Measurements from ENCODE around the gene SSBP1.

The SSBP1 gene

DNA sequence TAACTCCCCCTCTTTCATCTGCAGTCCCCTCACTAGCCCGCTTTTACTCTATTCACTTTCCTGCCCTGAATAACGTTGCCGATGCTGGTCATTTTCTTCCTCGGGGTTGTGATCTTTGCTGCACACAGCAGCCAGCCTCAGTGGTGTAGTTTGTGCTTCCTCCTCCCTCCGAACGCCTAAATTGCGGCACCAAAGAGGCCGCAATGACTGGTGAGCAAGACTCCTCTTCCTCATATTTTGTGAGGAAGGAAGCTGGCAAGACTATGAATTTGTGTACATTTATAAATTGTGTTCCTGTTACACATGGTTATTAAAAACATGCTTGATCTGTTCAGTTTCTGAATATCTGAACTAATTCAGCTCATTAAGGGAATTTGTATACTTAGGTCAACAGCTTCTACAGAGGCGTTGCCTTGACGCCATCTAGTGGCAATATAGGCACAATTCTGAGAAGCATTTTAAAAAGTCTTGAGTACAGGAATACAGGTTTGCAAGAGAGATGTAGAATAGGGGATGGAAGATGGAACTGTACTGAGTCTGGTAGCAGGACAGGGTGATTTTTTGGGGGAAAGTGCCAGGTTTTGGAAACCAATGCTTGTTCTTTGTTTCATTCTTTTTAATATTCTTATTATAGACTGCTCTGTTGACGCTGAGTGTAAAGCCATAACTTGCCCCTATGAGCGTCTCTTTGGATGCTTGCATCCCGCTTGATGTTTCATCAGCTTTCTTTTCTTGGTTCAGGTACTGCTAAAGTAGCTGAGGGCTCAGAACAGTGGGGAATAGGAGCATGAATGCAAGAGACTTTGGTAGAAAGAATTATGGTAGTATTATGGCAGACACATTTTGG is 47.8 kb downstream of the SSBP1 start:
- DNase-seq, result no peak

DNA sequence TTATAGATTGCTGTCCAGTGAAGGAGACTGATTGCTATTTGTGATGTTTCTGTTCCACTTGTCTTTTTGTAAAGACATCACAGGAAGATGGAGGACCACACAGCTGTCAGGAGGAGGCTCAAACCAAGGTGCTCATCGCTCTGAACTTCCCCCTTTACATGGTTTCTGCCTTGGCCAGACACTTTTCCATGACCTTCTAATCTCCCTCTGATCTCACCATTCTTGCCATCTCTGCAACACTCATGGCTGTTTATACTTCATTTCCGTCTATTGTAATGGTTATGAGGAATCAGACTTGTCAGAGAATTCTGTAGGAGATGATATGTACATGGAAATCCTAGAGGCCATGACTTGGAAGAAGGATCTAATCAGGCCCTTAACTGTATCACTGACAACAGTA is 50.1 kb downstream of the SSBP1 start:
- no peak for DNase-seq

DNA sequence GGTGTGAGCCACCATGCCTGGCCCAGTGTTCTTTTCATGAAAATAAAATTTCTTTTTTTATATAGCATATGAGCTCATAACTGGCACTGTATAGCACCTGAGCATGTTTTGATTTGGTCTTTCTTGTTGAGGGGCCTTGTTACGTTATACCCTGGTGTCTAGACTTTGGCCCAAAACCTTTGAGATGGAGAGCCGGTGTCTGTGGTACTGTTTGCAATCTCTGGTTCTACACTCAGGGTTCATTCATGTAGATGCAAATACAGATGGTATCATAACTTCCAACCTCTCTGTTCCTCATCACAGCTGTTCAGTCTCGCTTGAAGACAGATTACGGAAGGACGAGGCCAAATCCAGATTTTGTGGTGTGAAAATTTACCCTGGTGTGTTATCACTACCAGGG is 51.8 kb downstream of the SSBP1 start, which contains the start of gene TAS2R5:
TSS of gene TAS2R5 (plus strand) at position 301 of the 400 bp plus-strand sequence. CDS start 145 bp downstream, outside the sequence.
- DNase-seq, result no peak

DNA sequence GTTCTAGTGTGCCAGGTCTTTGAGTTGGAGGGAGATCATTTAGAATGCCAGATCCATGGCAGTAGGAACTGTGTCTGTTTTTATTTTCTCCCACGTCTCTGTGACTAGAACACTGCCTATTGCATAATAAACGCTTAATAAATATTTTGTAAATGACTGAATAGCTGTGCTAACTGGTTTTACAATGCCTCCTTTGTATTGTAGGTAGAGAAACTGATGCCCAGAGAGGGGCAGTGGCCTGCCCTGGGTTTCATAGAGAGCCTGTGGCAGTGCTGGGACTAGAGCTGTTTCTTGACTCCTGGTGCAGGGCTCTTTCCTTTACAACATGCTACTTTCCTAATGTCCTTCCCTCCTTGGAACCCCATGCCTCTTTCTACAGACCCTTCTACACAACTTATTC is 54.4 kb downstream of the SSBP1 start:
- no peak for DNase-seq
